Activated naive CD8-positive, alpha-beta T cell treated with anti-CD3 and anti-CD28 coated beads, Interleukin-2, amount 10 ng/mL, durations not matched to agents 7 days and 5 days (primary cell): Measurements from ENCODE around the gene CBX1. TPM values are rescaled to one million over a fixed set of nuclear protein-coding genes. Genes with fewer than 3 reads are reported as not detected.
A peak's percentile ranks its signal among the peaks of the same experiment; 100 is the strongest.

ENCODE experiments used
- ATAC-seq: fragments of 150-1000 bp; cut with Tn5 transposase; one replicate; pipeline ENCODE4 v1.10.0; 2021; ENCODE audit warnings: low read depth, moderate library complexity
- POLR2A ChIA-PET: fragments of 350-600 bp; sonication (Branson Sonifier 250); formaldehyde crosslinking; loops from one replicate; lab custom pipeline; 2021; ENCODE audit warnings: antibody characterized with exemption; lab: Charles Lee
- DNase-seq: peaks from one replicate; pipeline ENCODE4 v3.0.0; 2021
- H3K27ac Mint-ChIP-seq: one replicate; pipeline ENCODE4 v1.8.0; 2022; ENCODE audit warnings: mild to moderate bottlenecking, mixed read lengths
- H3K27me3 Mint-ChIP-seq: one replicate; pipeline ENCODE4 v1.8.0; 2022; ENCODE audit warnings: mild to moderate bottlenecking, moderate library complexity, mixed read lengths
- H3K36me3 Mint-ChIP-seq: one replicate; pipeline ENCODE4 v1.8.0; 2021; ENCODE audit warnings: mild to moderate bottlenecking, mixed read lengths
- H3K4me1 Mint-ChIP-seq: one replicate; pipeline ENCODE4 v1.8.0; 2021; ENCODE audit warnings: mixed read lengths
- H3K4me3 Mint-ChIP-seq: one replicate; pipeline ENCODE4 v1.8.0; 2022; ENCODE audit warnings: mild to moderate bottlenecking, moderate library complexity, mixed read lengths
- H3K9me3 Mint-ChIP-seq: one replicate; pipeline ENCODE4 v1.8.0; 2021; ENCODE audit warnings: mixed read lengths
- microRNA-seq: library from miRNA; unstranded; fragments of <30 nt; microRNA quantifications from one replicate; pipeline ENCODE4 v1.2.0, GENCODE V29; 2022
- total RNA-seq, 2 experiments: library from RNA; stranded (reverse); gene quantifications; one replicate each; pipeline ENCODE4 v1.2.3, GENCODE V29; 2021

Gene CBX1
- total RNA-seq, 2 experiments from 2014 or later = 55.1 to 56.0 TPM

GRCh38 chr17:48024149-48025039 lies 76.9 kb downstream of the CBX1 start:
- Mint-ChIP-seq H3K4me3 (peak overlapping the region; percentile 85), H3K9me3 (no peaks in the 10 kb centered on the region), H3K36me3 (no peaks in the 10 kb centered on the region), H3K4me1 (peaks cover 24% of the 10 kb centered on the region), H3K27me3 (peaks cover 26% of the 10 kb centered on the region), H3K27ac (peak overlapping the region; percentile 81)
- DNase-seq = peak; percentile 57
- POLR2A ChIA-PET = interaction anchor here (3.1 kb wide), 1 partner anchor 24 kb away, joined by 15 read pairs; the partner anchor contains the start of gene NFE2L1
- peak; percentile 20 for ATAC-seq

GRCh38 chr17:48023400-48024148 lies 77.7 kb downstream of the CBX1 start:
- no peak for ATAC-seq

GRCh38 chr17:48022901-48023300 lies 78.4 kb downstream of the CBX1 start:
- Mint-ChIP-seq H3K4me1 (peaks cover 33% of the 10 kb centered on the region), H3K4me3 (peak overlapping the region; percentile 44), H3K27ac (no peak overlapping the region), H3K36me3 (no peaks in the 10 kb centered on the region), H3K9me3 (no peaks in the 10 kb centered on the region), H3K27me3 (peaks cover 26% of the 10 kb centered on the region)
- no peak for ATAC-seq
- no peak for DNase-seq
- POLR2A ChIA-PET = no interaction called here

More at GRCh38 chr17:48023400-48024148, 77.7 kb downstream of the CBX1 start:
- peaks cover 26% of the 10 kb centered on the region for H3K4me1 Mint-ChIP-seq
- H3K4me3 Mint-ChIP-seq = peak overlapping the region; percentile 73
- POLR2A ChIA-PET = no interaction called here
- H3K36me3 Mint-ChIP-seq = no peaks in the 10 kb centered on the region
- peaks cover 26% of the 10 kb centered on the region for H3K27me3 Mint-ChIP-seq
- no peaks in the 10 kb centered on the region for H3K9me3 Mint-ChIP-seq
- H3K27ac Mint-ChIP-seq = no peak overlapping the region
- peak; percentile 60 for DNase-seq

GRCh38 chr17:48021934-48022333 lies 79.3 kb downstream of the CBX1 start:
- no peak overlapping the region for H3K27ac Mint-ChIP-seq
- POLR2A ChIA-PET = interaction anchor here (0.6 kb wide), 1 partner anchor 126 kb away, joined by 3 read pairs; no protein-coding TSS in a partner anchor
- peaks cover 20% of the 10 kb centered on the region for H3K27me3 Mint-ChIP-seq
- H3K4me1 Mint-ChIP-seq = peaks cover 41% of the 10 kb centered on the region
- ATAC-seq (no peak), DNase-seq (no peak)
- no peak overlapping the region for H3K4me3 Mint-ChIP-seq
- H3K36me3 Mint-ChIP-seq = no peaks in the 10 kb centered on the region
- H3K9me3 Mint-ChIP-seq = no peaks in the 10 kb centered on the region

Small RNA genes lying within 50 kb of the gene (microRNA-seq; reads per million reads assigned to microRNA genes)
- 84.2 reads per million, percentile 53 among the genes with 10 or more reads in this experiment for gene MIR152

Other genes with a start within 250 kb of the CBX1 start
- 10 to 100 TPM; 28.1 to 28.2 TPM for gene SP2, start 205.2 kb downstream of the CBX1 start, total RNA-seq
- 10 to 100 TPM; 32.5 to 32.8 TPM for gene PNPO, start 159.9 kb downstream of the CBX1 start, total RNA-seq
- not detected for gene PRR15L, start 143.6 kb downstream of the CBX1 start, total RNA-seq
- gene CDK5RAP3, start 130.4 kb downstream of the CBX1 start, total RNA-seq = 100 to 1,000 TPM; 286 to 287 TPM
- 1 to 10 TPM; 6.1 to 8.8 TPM for gene COPZ2, start 63.7 kb downstream of the CBX1 start, total RNA-seq
- gene NFE2L1, start 53.1 kb downstream of the CBX1 start, total RNA-seq = 10 to 100 TPM; 62.2 to 63.1 TPM
- 10 to 100 TPM; 31.3 to 36.8 TPM for gene SNX11, start 6.3 kb upstream of the CBX1 start, total RNA-seq